ENCODE results near the gene IL17RA.

IL17RA gene

DNA sequence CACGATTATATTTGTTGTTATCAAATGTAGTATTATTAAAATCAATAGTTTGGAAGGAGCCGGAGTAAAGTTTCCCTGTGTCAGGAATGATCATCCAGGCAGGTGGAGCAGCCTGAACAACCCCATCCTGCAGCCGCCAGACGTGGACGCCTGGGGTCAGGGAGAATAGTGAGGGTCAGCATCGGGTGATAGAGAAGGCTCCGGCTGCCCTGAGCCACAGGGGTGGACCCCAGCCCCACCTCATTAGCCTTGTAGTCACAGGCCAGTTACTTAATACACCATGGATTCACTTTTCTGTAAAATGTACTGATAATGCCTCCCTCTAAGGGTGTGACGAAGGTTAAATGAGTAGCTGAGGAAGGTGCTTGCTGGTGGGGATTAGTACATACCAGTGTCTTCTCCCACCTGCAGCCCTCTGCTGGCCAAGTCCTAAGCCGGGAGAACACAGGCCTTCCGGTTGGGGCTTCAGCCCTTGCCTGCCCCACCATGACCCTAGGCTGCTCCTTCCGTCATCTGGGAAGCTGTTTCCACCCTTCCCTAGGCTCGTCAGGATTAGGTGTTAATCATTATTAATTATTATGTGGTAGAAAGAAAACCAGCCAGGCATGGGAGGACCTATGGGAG, 21.5 kb downstream of the IL17RA start:
- DNase-seq (ENCODE audit: low spot score) = no peak

DNA sequence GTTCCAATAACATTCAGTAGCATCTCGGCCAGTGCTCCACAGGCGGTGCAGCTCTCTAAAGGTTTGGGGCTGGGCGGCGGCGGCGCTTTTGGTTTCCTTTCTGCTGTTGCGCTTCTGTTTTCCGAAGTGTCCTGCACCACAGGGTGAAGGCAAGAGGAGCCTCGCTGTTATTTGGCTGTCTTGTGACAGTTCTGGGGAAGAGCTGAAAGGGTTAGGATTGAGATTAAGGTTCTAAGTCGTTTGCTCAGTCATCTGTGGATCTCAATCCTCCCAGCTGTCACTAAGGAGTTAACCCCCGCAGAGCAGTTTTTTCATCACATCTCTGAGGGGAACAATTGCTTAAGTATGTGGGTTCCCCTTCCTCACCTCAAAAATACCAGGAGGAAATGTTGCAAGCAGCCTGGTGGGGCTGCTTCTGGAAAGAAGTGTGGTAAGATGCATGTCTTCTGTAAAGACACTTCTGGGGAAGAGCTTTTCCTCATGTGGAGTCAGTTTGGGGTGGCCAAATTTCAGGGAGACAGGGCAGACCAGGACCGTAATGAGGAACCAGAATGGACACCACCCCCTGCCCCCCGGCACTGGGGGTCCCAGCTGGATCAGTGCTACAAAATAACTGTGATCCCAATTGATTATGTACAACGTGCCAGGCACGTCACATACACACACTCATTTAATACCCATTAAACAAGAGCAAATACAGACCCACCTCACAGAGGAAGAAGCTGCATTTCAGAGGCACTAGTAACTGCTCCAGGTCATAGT, 22.2 kb downstream of the IL17RA start:
- no peak for DNase-seq (ENCODE audit: low spot score)

DNA sequence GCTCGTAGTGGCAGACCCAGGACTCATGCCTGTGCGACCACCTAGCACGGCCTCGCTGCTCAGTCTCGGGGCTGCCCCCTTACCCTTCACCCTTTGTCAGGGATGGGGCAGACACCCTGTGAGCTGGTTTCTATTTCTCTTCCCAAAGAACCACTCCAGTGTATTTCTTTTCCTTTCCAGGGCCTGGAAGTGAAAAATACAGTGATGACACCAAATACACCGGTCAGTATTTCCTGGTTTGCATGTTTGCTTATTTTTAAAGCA, 22.7 kb downstream of the IL17RA start:
- no peak for DNase-seq (ENCODE audit: low spot score)

DNA sequence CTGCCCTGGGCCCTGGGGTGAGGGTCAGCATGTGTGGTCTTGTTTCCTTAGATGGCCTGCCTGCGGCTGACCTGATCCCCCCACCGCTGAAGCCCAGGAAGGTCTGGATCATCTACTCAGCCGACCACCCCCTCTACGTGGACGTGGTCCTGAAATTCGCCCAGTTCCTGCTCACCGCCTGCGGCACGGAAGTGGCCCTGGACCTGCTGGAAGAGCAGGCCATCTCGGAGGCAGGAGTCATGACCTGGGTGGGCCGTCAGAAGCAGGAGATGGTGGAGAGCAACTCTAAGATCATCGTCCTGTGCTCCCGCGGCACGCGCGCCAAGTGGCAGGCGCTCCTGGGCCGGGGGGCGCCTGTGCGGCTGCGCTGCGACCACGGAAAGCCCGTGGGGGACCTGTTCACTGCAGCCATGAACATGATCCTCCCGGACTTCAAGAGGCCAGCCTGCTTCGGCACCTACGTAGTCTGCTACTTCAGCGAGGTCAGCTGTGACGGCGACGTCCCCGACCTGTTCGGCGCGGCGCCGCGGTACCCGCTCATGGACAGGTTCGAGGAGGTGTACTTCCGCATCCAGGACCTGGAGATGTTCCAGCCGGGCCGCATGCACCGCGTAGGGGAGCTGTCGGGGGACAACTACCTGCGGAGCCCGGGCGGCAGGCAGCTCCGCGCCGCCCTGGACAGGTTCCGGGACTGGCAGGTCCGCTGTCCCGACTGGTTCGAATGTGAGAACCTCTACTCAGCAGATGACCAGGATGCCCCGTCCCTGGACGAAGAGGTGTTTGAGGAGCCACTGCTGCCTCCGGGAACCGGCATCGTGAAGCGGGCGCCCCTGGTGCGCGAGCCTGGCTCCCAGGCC, 23.7 kb downstream of the IL17RA start:
- DNase-seq (ENCODE audit: low spot score) = no peak

DNA sequence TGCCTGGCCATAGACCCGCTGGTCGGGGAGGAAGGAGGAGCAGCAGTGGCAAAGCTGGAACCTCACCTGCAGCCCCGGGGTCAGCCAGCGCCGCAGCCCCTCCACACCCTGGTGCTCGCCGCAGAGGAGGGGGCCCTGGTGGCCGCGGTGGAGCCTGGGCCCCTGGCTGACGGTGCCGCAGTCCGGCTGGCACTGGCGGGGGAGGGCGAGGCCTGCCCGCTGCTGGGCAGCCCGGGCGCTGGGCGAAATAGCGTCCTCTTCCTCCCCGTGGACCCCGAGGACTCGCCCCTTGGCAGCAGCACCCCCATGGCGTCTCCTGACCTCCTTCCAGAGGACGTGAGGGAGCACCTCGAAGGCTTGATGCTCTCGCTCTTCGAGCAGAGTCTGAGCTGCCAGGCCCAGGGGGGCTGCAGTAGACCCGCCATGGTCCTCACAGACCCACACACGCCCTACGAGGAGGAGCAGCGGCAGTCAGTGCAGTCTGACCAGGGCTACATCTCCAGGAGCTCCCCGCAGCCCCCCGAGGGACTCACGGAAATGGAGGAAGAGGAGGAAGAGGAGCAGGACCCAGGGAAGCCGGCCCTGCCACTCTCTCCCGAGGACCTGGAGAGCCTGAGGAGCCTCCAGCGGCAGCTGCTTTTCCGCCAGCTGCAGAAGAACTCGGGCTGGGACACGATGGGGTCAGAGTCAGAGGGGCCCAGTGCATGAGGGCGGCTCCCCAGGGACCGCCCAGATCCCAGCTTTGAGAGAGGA, 24.5 kb downstream of the IL17RA start:
- DNase-seq (ENCODE audit: low spot score) = no peak

DNA sequence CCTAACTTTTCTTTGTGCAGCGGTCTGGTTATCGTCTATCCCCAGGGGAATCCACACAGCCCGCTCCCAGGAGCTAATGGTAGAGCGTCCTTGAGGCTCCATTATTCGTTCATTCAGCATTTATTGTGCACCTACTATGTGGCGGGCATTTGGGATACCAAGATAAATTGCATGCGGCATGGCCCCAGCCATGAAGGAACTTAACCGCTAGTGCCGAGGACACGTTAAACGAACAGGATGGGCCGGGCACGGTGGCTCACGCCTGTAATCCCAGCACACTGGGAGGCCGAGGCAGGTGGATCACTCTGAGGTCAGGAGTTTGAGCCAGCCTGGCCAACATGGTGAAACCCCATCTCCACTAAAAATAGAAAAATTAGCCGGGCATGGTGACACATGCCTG, 25.2 kb downstream of the IL17RA start:
- DNase-seq (ENCODE audit: low spot score) = no peak

DNA sequence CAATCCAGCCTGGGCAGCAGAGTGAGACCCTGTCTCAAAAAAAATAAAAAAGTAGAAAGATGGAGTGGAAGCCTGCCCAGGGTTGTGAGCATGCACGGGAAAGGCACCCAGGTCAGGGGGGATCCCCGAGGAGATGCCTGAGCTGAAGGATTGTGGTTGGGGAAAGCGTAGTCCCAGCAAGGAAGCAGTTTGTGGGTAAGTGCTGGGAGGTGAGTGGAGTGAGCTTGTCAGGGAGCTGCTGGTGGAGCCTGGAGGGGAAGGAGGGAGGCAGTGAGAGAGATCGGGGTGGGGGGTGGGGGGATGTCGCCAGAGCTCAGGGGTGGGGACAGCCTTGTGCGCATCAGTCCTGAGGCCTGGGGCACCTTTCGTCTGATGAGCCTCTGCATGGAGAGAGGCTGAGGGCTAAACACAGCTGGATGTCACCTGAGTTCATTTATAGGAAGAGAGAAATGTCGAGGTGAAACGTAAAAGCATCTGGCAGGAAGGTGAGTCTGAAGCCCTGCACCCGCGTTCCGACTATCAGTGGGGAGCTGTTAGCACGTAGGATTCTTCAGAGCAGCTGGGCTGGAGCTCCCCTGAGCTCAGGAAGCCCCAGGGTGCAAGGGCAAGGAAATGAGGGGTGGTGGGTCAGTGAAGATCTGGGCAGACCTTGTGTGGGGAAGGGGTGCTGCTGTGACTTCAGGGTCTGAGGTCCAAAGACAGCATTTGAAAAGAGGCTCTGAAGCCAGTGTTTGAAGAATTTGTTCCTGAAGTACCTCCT, 26.2 kb downstream of the IL17RA start:
- DNase-seq (ENCODE audit: low spot score) = no peak

DNA sequence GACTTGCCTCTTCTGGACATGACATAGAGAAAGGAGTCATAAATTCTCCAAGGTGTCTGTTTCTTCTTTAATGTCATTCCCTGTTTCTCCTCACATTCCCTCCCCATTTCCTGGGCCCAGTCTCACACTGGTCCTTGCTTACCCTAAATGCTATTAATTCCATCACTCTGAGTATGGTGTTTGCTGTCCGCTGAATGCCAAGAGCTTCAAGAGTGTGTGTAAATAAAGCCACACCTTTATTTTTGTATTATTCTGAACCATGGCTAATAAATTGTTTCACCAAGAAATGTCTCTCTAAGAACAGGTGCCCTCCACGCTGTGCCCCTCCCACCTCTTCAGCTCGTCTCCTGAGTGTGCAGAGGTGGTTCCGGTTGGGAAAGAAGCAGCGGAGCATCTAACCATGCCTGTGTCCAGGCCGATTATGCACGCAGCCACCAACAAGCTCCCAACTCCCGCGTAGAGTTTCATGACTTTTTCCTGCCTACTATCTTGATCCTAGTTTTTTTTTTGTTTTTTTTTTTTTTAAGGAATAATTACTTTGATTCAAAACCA, 27.8 kb downstream of the IL17RA start:
- DNase-seq (ENCODE audit: low spot score) = no peak

DNA sequence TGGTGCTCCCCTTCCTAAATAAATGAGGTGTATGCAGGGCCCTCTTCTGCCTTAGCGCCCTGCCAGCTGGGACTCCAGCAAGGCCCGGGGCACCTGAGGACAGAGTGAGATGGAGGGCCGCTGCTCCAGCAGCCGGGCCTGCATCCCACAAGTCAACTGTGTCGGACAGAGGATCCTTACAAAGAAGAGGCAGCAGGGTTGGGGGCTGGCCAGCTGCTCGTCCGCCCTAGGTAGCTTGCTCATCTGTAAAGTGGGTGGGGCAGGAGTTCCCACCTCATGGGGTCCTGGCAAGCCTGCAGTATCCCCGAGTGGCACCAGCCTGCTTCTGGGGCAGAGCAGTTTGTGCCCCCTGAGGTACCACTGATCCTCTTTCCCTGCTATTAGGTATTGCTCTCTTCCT, 28.8 kb downstream of the IL17RA start:
- no peak for DNase-seq (ENCODE audit: low spot score)

DNA sequence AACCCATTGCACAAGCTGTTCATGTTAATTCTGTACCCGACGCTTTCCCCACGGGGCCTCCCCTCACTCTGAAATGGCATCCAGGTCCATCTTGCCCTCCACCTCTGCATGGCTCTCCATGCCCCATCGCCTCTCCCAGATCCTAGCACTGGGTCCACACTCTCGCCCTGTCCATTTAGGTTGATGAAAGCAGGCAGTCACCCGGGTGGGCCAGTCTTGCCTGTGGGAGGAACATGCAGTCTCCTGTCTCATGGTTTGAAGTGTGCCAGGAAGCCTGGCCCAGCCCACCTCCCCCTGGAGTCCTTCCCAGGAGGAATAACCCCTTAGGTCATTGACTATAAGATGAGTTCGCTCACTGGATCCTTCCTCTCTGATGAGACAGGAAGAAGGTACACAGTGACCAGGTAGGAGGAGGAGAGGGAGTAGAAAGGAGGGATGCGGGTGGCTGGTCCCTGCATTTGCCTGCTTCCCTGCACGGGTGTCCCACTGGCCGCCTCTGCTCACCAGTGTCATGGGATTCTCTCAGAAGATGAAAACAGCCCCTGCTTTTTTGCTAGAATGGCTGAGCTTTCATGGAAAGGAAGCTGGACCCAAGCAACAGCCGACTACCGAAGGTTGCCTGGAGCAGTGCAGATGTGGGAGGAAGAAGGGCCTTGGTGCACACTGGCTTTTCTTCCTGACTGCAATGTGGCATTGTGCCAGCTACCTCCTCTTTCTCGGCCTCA, 29.5 kb downstream of the IL17RA start:
- DNase-seq (ENCODE audit: low spot score) = no peak

DNA sequence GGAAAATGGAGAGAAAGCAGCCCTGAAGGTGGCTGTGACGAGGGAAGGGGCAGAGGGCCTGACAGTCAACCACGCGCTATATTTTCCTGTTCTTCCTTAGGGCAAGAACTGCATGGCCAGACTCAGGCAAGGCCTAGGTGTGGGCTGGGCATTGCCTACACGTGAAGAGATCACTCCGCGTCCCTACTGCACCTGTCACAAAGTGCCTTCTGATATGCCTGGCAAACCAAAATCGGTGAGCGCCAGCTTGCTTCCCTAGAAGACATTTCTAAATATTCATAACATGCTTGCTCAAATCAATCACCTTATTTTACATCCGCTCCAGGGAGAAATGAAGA, 30.1 kb downstream of the IL17RA start:
- no peak for DNase-seq (ENCODE audit: low spot score)

DNA sequence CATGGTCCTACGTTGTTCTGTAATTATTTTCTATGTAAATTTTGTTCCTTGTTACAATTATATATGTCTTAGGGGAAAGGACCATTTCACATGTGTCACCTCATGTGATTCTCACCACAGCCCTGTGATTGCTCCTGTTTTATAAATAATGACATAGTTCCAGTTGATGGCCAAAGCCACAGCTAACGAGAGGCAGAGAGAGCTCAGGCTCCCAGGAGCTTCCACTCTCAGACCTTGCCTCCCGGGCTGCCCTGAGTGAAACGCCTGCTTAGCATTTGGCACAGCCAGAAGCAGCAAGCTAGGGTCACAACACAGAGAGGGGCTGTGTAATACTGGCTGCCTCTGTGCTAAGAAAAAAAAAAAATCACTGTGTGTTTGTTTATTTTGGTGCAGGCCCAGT, 30.4 kb downstream of the IL17RA start:
- no peak for DNase-seq (ENCODE audit: low spot score)

DNA sequence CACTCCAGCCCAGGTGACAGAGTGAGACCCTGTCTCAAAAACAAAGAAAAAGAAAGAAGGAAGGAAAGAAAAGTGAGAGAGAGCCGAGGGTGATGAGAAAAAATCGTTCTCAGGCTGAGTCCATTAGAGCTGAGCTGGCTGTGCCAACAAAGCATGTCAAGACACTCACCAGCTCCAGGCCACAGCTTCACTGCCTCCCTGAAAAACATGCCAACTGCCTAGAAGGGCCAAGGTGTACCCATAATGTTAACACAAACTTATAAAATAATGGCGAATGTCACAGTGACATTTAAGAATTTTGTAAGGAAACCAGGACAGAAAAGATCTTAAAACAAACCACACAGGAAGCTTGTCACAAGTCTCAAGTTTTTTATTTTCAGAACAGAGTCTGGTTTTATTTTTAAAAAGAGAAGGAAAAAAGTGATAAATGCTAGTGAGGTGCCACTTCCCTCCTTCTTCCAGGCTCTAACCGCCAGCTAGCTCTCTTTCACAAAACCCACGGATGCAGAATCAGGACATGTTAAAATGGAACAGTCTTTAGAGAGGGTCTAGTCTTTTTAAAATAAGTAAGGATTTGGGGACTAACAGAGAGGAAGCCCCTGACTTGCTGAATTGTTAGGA, 31.3 kb downstream of the IL17RA start:
- DNase-seq (ENCODE audit: low spot score) = no peak

DNA sequence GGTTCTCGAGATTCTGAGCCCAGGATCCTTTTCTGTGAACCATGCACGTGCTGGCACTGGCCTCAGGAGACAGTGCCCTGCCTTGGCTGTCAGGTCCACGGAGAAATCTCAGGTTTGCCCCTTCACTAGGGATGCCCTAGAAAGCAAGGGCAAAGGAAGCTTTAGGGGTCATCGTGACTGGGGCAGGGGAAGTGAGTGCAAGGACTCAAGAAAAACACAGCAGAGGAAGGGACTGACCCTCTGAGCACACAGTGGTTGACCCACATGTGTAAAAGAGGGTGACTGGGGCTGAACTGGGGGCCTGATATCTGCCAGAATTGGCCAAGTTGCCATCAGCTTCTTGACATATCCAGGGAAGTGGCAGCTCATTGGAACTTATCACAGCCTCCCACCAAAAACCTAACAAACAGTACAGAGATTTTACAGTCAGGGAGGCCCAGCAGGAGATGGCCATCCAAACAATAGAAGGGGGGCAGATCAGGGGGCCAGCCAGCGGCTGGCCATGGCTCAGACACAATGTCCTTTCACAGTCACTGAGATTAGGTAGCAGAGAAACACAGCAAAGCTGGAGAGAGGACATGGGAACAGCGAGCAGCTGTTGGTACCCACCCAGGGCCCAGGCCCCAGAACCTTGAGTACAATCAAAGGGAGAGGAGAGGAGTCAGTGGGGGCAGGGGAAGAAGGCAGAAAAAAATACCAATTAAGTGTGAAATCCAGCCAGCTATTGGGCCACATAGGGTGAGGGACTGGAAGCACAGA, 32.0 kb downstream of the IL17RA start:
- no peak for DNase-seq (ENCODE audit: low spot score)

DNA sequence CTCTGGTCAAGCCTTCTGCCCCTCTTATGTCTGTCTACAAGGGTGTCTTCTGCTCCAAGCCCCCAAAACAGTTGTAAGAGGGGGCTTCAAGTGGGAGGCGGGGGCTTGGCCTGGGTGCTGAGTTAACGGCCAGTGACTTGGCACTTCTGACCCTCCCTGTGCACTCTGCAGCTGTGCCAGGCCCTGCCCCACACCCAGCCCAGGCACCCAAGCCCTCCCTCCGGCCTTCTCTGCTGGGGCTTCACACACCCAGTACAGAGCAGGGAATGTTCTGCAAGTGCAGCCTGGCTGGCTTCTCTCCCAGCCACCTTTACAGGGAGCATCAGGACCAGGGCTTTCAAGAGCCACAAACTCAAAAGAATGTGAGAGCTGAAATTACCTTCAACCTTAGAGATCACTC, 32.6 kb downstream of the IL17RA start:
- no peak for DNase-seq (ENCODE audit: low spot score)

DNA sequence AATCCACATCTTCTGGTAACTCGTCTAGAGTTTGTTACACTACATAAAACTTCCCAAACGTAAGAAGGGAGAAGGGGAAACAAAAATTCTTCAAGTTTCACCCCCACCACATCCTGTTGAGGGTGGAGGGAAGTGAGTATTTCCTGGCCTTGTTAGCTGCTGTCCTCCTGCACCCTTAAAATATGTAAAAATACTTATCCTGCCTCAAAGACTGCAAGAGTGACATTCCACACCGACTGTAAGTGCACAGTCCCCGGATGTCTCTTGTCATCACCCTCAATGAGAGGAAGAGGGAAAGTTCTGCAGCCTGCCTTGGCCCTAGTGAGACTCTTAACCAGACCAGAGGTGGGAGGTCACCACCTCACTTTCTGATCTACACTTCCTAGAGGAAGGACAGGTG, 33.1 kb downstream of the IL17RA start:
- DNase-seq (ENCODE audit: low spot score) = no peak

DNA sequence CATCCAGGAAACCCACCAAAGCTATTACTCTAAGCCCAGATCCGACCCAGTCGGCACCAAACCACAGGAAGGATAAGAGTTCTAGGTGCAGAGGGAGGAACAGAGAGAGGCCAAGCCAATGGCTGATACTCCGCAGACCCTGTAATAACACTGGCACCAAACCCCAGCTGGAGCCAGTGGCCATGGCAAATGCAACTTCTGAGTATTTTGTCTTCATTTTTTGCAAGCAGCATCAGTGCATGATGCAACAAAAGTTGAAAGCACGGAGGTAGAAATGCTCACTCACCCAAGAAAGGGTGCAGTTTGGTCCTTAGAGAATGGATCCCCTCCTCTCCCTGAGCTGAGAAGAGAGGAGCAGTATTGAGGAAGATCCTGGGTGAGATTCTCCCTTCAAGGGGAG, 33.5 kb downstream of the IL17RA start:
- no peak for DNase-seq (ENCODE audit: low spot score)

DNA sequence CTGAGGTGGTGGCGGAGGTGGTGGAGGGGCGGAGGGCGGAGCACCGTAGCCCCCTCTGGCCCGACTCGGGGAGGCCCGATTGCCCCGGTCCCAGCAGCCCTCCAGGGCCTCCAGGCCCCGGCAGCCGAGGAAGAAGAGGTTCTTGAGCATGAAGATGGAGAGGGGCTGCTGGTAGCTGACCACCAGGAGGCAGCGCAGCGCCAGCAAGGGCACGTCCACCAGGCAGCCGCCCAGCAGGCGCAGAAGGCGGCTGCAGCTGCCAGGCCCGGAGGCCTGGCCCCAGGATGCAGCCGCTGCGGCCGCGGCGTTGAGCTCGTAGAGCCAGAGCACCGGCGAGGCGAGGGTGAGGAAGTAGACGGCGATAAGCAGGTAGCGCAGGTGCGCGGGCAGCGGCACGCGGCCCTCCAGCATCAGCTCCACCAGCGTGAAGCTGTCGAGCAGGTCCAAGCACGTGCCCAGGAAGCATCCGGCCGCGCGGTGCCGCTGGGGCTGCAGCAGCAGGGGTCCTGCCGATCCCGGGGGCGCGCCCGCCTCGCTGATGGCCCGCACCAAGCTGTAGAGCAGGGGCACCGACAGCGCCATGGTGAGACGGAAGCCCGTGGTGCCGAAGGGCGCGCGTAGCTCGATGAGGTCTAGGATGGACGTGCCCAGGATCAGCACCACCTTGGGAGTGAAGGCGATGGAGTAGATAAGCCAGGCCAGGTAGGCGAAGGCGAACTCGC, 34.8 kb downstream of the IL17RA start:
- peak; percentile 54 for DNase-seq (ENCODE audit: low spot score)

DNA sequence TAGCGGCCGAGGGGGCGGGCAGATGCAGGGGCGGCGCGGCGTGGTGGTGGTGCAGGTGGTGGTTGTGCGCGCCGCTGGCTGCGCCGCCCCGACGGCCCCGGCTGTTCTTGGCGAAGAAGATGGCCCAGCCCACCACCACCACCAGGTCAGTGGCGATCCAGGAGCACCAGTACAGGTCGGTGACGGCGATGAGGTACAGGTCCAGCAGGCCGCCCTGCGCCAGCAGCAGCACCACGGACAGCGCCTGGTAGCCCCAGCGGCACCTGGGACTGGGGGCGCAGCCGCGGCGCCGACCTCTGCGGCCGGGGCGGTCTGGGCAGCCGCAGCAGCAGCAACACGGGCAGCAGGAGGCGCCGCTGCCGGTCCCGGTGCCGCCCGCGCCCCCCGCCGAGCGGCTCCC, 35.5 kb downstream of the IL17RA start:
- peak; percentile 91 for DNase-seq (ENCODE audit: low spot score)
